Thyroid gland (tissue), 4 donors: Measurements from ENCODE around the gene SCN1A. TPM values are rescaled to one million over a fixed set of nuclear protein-coding genes. Genes with fewer than 3 reads are reported as not detected.

Experiments used
- DNase-seq, 2 donors: peaks; one replicate each; pipeline ENCODE4 v3.0.0-alpha.2; 2019
- H3K27ac ChIP-seq, 3 donors: fragments of 200-600 bp; sonication (generic); 1 replicate in 2 of 3; 2 replicates in 1 of 3; pipeline ENCODE4 v1.5.1; 2016 to 2019; ENCODE audit warnings: mild to moderate bottlenecking in 1 of 3, moderate library complexity in 1 of 3
- H3K27me3 ChIP-seq: fragments of 200-600 bp; sonication (generic); one replicate; pipeline ENCODE4 v1.5.1; 2019
- H3K36me3 ChIP-seq, 2 donors: fragments of 200-600 bp; sonication (generic); one replicate each; pipeline ENCODE4 v1.5.1; 2016 to 2019
- H3K4me1 ChIP-seq, 2 donors: fragments of 200-600 bp; sonication (generic); one replicate each; pipeline ENCODE4 v1.5.1; 2017 to 2019
- H3K4me3 ChIP-seq, 3 donors: fragments of 200-600 bp; sonication (generic); replicated peaks in 1 of 3; 1 replicate in 2 of 3; 2 replicates in 1 of 3; pipeline ENCODE4 v1.5.1; 2016; ENCODE audit warnings: mild to moderate bottlenecking in 1 of 3
- H3K9me3 ChIP-seq: fragments of 200-600 bp; sonication (generic); one replicate; pipeline ENCODE4 v1.5.1; 2017
- POLR2A ChIP-seq, 2 donors: fragments of 450-650 bp; IDR thresholded peaks; one replicate each; pipeline ENCODE4 v1.6.1; 2017; ENCODE audit warnings: antibody characterized with exemption in 2 of 2, mild to moderate bottlenecking in 2 of 2, moderate library complexity in 1 of 2
- WGBS, 2 donors: methylation state at CpG; one replicate each; pipeline ENCODE4 v1.1.5; 2017; 5-methylcytosine and 5-hydroxymethylcytosine counted together
- intact Hi-C: fragments of 100-400 bp; cut with DNase I; formaldehyde crosslinking; loops from one replicate; pipeline ENCODE4 v1.15.1; 2023
- total RNA-seq, 4 donors: library from RNA; depleted of rRNA; stranded (reverse); fragments of >200 nt; gene quantifications; one replicate each; pipeline ENCODE4 v1.2.3, GENCODE V29; 2016
- TF ChIP-seq, protein P1 (sequence below), 6 experiments: fragments of 200-600 bp in 3 of 6; fragments of 450-650 bp in 3 of 6; sonication (generic) in 3 of 6; IDR thresholded peaks; one replicate each; pipeline ENCODE4 v1.5.1; 2016 to 2019; ENCODE audit warnings: antibody characterized with exemption in 6 of 6, mild to moderate bottlenecking in 2 of 6, inconsistent platforms in 1 of 6, moderate library complexity in 1 of 6

Gene SCN1A
- total RNA-seq, 4 donors from 2014 or later, result not detected

DNA sequence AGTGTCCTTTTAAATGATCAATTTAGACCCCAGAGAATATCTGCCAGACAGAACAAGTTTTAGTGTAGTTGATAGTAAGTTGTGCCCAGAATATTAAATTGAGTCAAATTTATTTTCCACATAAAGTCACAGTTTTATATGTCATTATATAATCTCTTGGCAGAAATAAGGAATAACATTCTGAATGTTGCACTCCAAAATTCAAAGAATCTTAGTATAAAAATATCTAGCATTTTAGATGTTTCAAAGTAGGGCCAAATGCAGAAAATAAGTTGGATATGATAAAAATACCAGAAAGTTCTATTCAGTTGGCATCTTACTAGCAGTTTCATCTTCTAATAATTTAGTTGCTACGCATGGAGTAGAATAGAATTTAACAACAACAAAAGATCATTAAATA lies 33.5 kb downstream of the SCN1A start:
- intact Hi-C loops, result no loop called here
- 78 to 81% methylated on average over 1 of the region's 1 CpG for WGBS, 2 donors
- H3K27me3 ChIP-seq, result no peaks in the 10 kb centered on the region
- no peaks in the 10 kb centered on the region for H3K4me1 ChIP-seq
- TF ChIP-seq, protein P1, sequence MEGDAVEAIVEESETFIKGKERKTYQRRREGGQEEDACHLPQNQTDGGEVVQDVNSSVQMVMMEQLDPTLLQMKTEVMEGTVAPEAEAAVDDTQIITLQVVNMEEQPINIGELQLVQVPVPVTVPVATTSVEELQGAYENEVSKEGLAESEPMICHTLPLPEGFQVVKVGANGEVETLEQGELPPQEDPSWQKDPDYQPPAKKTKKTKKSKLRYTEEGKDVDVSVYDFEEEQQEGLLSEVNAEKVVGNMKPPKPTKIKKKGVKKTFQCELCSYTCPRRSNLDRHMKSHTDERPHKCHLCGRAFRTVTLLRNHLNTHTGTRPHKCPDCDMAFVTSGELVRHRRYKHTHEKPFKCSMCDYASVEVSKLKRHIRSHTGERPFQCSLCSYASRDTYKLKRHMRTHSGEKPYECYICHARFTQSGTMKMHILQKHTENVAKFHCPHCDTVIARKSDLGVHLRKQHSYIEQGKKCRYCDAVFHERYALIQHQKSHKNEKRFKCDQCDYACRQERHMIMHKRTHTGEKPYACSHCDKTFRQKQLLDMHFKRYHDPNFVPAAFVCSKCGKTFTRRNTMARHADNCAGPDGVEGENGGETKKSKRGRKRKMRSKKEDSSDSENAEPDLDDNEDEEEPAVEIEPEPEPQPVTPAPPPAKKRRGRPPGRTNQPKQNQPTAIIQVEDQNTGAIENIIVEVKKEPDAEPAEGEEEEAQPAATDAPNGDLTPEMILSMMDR (IDR thresholded peaks at IDR 0.05), result no peak
- no peak for TF ChIP-seq POLR2A (IDR thresholded peaks at IDR 0.05)
- H3K9me3 ChIP-seq, result no peaks in the 10 kb centered on the region
- H3K36me3 ChIP-seq, result no peaks in the 10 kb centered on the region
- no peak overlapping the region for H3K4me3 ChIP-seq
- H3K27ac ChIP-seq, result no peak overlapping the region
- no peak for DNase-seq

DNA sequence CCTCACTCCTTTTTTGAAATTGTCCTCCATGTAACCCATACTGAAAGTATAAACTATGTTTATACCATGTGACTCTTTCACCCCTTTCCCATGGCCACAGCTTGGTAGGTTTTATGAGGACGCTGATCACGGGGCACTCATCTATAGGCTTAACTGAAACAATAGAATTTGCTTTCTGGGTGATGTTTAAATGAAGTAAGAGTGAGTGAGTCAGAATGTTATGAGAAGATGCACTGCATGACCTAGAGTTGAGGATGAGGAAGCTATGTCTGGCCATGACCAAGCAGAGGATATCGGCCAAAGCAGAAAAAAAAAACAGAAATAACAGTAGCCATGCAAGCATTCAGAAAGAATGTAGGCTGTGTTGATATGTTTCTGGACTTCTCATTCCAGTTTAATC lies 34.9 kb downstream of the SCN1A start:
- Histone ChIP-seq H3K36me3 (no peaks in the 10 kb centered on the region), H3K4me1 (no peaks in the 10 kb centered on the region), H3K27ac (no peak overlapping the region), H3K4me3 (no peak overlapping the region), H3K27me3 (no peaks in the 10 kb centered on the region), H3K9me3 (no peaks in the 10 kb centered on the region)
- WGBS, 2 donors, result 88 to 90% methylated on average over 3 of the region's 3 CpGs
- intact Hi-C loops, result no loop called here
- DNase-seq, result no peak
- TF ChIP-seq, protein P1 (IDR thresholded peaks at IDR 0.05), result no peak
- TF ChIP-seq POLR2A (IDR thresholded peaks at IDR 0.05), result no peak

DNA sequence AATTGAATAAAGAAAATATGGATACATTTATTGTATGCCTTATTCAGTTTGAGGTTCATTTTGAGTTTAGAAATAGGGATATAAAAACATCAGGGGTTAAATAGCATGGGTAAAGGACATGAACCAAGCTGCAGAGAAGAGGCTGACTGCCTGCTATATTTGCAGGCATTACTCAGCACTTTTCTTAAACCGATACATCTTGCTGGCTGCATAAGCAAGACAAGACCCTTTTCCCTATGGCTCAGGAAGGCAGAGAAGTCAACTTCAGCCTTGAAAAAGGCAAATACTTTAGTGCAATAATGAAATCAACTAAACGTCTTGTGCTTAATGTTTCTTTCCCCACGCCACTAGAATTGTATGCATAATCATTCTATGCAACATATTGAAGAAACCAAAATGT lies 36.4 kb downstream of the SCN1A start:
- no peak for DNase-seq
- 66 to 67% methylated on average over 3 of the region's 3 CpGs for WGBS, 2 donors
- Histone ChIP-seq H3K9me3 (no peaks in the 10 kb centered on the region), H3K27me3 (no peaks in the 10 kb centered on the region), H3K27ac (no peak overlapping the region), H3K4me3 (no peak overlapping the region), H3K4me1 (no peaks in the 10 kb centered on the region), H3K36me3 (no peaks in the 10 kb centered on the region)
- intact Hi-C loops, result no loop called here
- TF ChIP-seq POLR2A (IDR thresholded peaks at IDR 0.05), result no peak
- TF ChIP-seq, protein P1 (IDR thresholded peaks at IDR 0.05), result no peak

DNA sequence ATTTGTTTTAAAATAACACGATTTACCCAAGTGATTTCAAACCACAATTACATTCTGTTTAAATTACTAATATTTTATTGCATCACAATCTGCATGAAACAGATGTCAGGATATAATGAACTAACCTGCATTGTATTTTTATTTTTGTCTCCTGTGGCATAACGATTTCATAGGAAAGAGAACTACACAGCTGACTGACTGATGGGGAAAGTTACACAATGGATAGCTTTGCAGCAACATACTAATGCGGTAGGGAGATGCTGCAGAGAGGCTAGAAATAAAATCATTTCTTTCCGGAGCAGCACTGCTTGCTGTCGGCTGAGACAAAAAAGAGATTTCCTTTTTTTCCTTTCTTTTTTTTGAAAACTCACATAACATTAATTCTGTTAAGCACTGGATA lies 36.9 kb downstream of the SCN1A start:
- intact Hi-C loops, result no loop called here
- Histone ChIP-seq H3K36me3 (no peaks in the 10 kb centered on the region), H3K4me3 (no peak overlapping the region), H3K9me3 (no peaks in the 10 kb centered on the region), H3K27me3 (no peaks in the 10 kb centered on the region), H3K4me1 (no peaks in the 10 kb centered on the region), H3K27ac (no peak overlapping the region)
- no peak for DNase-seq
- no peak for TF ChIP-seq POLR2A (IDR thresholded peaks at IDR 0.05)
- WGBS, 2 donors, result 64 to 66% methylated on average over 5 of the region's 5 CpGs

DNA sequence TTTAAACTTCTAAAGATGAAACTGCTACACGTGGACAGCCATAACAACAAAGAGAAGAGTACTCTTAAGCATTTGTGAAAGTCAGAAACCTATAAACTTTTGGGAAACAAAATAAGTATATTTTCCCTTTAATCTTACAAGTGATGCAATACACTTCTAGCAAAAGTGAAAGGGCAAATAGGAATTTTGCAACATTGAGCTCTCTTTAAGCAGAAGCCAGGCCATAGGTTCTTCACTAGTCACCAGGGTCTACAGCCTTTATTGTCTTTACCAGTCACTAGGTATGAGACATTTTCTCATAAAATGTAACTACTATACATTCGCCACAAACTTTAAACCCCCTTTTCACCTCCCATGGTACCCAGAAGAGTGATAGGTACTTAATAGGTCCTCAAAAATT lies 37.5 kb downstream of the SCN1A start:
- Histone ChIP-seq H3K36me3 (no peaks in the 10 kb centered on the region), H3K4me1 (no peaks in the 10 kb centered on the region), H3K4me3 (no peak overlapping the region), H3K9me3 (no peaks in the 10 kb centered on the region), H3K27me3 (no peaks in the 10 kb centered on the region), H3K27ac (no peak overlapping the region)
- no peak for DNase-seq
- TF ChIP-seq POLR2A (IDR thresholded peaks at IDR 0.05), result no peak
- TF ChIP-seq, protein P1 (IDR thresholded peaks at IDR 0.05), result no peak
- 84 to 87% methylated on average over 2 of the region's 2 CpGs for WGBS, 2 donors
- intact Hi-C loops, result no loop called here

DNA sequence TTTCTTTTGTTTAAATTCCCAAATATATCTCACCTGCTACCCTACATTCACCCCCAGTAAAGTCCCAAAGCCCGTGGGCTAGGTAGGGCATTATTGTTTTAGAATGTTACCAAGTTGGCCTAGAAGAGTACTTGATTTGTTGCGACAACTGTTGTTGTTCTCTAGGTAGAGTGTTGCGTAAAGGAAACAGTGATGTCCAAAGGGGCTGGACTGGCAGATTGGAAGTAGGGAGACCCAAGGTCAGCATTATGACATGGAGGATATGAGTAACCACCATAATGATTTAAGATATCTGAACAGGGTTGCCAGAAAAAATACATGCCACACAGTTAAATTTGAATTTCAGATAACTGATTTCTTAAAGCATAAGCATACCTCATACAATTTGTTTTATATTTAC lies 39.2 kb downstream of the SCN1A start:
- Histone ChIP-seq H3K27me3 (no peaks in the 10 kb centered on the region), H3K27ac (no peak overlapping the region), H3K4me1 (no peaks in the 10 kb centered on the region), H3K9me3 (no peaks in the 10 kb centered on the region), H3K4me3 (no peak overlapping the region), H3K36me3 (no peaks in the 10 kb centered on the region)
- no peak for DNase-seq
- intact Hi-C loops, result no loop called here
- WGBS, 2 donors, result 63 to 73% methylated on average over 3 of the region's 3 CpGs
- TF ChIP-seq, protein P1 (IDR thresholded peaks at IDR 0.05), result no peak
- TF ChIP-seq POLR2A (IDR thresholded peaks at IDR 0.05), result no peak
